T-helper 2 cell treated with Interferon-gamma antibody and Interleukin-4, amounts not matched to agents 5 μg/mL and 100 μg/mL, for 36 hours (primary cell): ENCODE results near the gene MMP24OS.

ENCODE experiments used
- DNase-seq: peaks from one replicate; pipeline ENCODE4 v3.0.0; 2021; ENCODE audit warnings: low spot score
- H3K27ac Mint-ChIP-seq: one replicate; pipeline ENCODE4 v1.8.0; 2021; ENCODE audit warnings: mild to moderate bottlenecking, mixed read lengths
- H3K27me3 Mint-ChIP-seq: one replicate; pipeline ENCODE4 v1.8.0; 2021; ENCODE audit warnings: low read depth, mixed read lengths
- H3K36me3 Mint-ChIP-seq: one replicate; pipeline ENCODE4 v1.8.0; 2021; ENCODE audit warnings: low read depth, mixed read lengths
- H3K4me1 Mint-ChIP-seq: one replicate; pipeline ENCODE4 v1.8.0; 2021; ENCODE audit warnings: low read depth, mixed read lengths
- H3K4me3 Mint-ChIP-seq: one replicate; pipeline ENCODE4 v1.8.0; 2022; ENCODE audit warnings: mild to moderate bottlenecking, moderate library complexity, mixed read lengths
- H3K9me3 Mint-ChIP-seq: one replicate; pipeline ENCODE4 v1.8.0; 2021; ENCODE audit warnings: mixed read lengths

Gene MMP24OS

DNA sequence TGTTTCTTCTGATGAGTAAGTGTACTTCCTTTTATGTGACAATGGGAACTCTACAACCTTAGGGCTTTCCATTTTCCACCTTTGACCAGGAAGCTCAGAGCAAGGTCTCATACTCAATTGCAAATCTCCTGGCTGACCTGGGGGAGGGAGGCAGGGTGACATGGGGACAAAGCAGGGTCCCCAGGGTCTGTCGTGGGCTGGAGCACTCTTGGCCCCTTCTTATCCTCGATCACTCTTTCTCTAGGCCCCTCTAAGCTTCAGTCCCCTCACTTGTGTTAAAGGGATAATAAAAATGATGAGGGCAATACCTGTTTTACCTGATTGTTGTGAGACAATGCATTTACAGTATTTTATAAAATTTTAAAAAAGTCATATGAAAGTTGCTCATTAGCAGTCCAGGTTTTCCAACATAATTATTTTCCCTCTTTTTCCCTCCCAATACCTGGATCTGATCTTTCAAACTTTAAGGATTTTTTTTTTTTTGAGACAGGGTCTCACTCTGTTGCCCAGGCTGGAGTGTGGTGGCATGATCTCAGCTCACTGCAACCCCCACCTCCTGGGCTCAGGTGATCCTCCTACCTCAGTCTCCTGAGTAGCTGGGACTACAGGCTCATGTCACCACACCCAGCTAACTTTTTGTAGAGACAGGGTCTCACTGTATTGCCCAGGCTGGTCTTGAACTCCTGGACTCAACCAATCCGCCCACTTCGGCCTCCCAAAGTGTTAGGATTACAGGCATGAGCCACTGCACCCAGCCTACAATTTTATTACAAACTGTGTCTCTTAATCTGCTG lies 22.7 kb upstream of the MMP24OS start:
- no peak overlapping the region for H3K27ac Mint-ChIP-seq
- no peaks in the 10 kb centered on the region for H3K9me3 Mint-ChIP-seq
- peaks cover 15% of the 10 kb centered on the region for H3K4me1 Mint-ChIP-seq
- no peak overlapping the region for H3K4me3 Mint-ChIP-seq
- DNase-seq: no peak
- no peaks in the 10 kb centered on the region for H3K36me3 Mint-ChIP-seq
- no peaks in the 10 kb centered on the region for H3K27me3 Mint-ChIP-seq

DNA sequence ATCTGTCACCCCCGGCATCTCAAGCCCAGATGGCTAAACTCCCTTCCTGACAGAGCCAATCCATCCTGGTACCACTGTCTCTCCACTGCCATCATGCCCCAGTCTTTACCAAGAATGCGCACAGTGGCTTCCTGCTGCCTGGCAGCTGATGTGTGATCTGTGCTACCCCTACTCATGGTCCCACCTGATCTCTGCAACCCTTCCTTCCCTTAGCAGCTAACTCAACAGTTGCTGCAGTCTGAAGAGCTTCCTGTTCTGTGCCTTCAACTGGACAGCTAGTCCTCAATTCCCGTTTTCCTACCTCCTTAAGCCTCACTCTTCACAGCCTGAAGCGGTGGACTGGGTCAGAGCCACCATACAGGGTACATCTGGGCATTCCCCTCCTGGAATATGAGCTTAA lies 21.9 kb upstream of the MMP24OS start:
- no peaks in the 10 kb centered on the region for H3K36me3 Mint-ChIP-seq
- H3K4me1 Mint-ChIP-seq: peaks cover 8% of the 10 kb centered on the region
- H3K4me3 Mint-ChIP-seq: no peak overlapping the region
- no peaks in the 10 kb centered on the region for H3K9me3 Mint-ChIP-seq
- DNase-seq: no peak
- H3K27me3 Mint-ChIP-seq: no peaks in the 10 kb centered on the region
- H3K27ac Mint-ChIP-seq: no peak overlapping the region

DNA sequence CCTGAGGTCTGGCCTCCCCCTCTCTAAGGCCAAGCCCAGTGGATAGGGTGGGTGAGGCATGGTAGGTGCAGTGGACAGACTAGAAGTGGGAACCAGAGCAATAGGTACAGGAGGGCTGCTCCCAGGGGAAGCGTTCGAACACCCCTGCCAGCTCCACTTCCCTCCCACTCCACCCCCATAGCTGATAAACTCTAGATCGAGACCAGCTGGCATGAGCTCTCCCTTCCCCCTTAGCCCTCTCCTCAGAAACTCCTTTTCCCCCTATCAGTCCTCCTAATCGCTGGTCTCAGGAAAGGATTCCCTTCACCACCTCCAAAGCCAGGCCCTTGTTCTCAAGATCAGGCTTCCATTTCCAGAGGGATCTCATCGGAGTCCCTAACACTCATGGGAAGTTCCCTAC lies 20.3 kb upstream of the MMP24OS start:
- H3K27ac Mint-ChIP-seq: no peak overlapping the region
- no peaks in the 10 kb centered on the region for H3K4me1 Mint-ChIP-seq
- H3K27me3 Mint-ChIP-seq: no peaks in the 10 kb centered on the region
- no peaks in the 10 kb centered on the region for H3K9me3 Mint-ChIP-seq
- H3K36me3 Mint-ChIP-seq: no peaks in the 10 kb centered on the region
- DNase-seq: no peak
- no peak overlapping the region for H3K4me3 Mint-ChIP-seq

DNA sequence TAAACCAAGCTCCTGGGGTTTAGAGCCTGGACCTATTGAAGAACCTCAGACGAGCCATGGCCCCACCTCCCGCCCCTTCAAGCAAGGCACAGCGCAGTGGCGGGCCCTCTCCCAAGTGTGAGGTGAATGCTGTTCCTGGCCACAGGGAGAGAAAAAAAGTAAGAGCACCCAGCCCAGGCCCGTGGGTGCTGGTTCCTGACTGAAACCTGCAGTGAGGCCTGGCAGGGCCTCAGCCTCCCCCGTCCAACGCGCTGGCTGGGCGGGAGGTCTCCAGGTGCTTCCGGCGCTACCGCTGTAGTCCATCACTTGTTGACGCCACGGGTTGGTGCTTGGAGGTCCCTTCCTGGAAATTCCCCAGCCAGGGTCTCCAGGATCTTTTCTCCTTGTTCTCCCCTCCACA lies 19.8 kb upstream of the MMP24OS start:
- H3K9me3 Mint-ChIP-seq: no peaks in the 10 kb centered on the region
- H3K36me3 Mint-ChIP-seq: no peaks in the 10 kb centered on the region
- H3K27ac Mint-ChIP-seq: no peak overlapping the region
- H3K4me3 Mint-ChIP-seq: no peak overlapping the region
- DNase-seq: no peak
- no peaks in the 10 kb centered on the region for H3K4me1 Mint-ChIP-seq
- no peaks in the 10 kb centered on the region for H3K27me3 Mint-ChIP-seq

DNA sequence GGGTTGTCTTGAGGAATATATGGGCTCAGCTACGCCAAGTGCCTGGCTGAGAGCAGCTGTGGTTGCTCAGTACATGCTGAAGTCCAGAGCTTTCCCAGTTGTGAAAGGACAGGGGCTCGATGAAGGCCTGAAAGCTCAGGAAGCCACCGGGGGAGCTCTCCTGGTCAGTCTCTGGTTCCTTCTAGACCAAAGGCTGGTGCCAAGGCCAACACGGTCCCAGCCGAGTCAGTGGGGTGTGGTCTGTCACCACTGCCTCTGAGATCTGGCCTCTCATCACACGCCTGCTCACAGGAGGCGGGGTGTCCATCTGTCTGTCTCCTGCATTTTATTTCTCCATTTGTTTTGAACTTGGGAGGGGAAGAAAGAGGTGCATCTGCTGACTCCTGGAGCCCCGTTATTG lies 19.2 kb upstream of the MMP24OS start:
- Mint-ChIP-seq H3K27me3 (no peaks in the 10 kb centered on the region), H3K4me1 (no peaks in the 10 kb centered on the region), H3K9me3 (no peaks in the 10 kb centered on the region), H3K27ac (no peak overlapping the region), H3K36me3 (no peaks in the 10 kb centered on the region), H3K4me3 (no peak overlapping the region)
- no peak for DNase-seq

DNA sequence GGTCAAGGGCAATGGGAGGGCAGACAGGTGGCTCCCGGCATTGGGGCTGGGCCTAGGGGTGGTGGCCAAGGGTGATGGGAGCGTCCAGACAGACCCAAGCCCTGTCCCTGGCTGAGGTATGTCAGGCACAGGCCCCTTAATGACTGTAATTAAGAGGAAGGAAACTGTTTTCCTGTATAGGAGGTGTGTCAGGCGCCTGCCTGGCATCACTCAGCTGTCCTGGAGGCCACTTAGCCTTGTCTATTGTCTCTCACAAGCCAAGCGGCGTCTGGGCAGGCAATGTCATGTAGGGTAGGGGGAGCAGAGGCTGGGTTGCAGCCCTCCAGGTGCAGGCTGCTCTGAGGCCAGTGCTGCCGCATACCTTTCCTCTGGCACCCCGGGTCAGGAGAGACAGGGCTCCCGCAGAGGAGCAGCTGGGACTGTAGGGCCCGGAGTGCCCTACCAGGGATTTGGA lies 18.2 kb upstream of the MMP24OS start:
- no peaks in the 10 kb centered on the region for H3K9me3 Mint-ChIP-seq
- no peak overlapping the region for H3K4me3 Mint-ChIP-seq
- no peak for DNase-seq
- H3K27ac Mint-ChIP-seq: no peak overlapping the region
- H3K27me3 Mint-ChIP-seq: no peaks in the 10 kb centered on the region
- H3K4me1 Mint-ChIP-seq: no peaks in the 10 kb centered on the region
- no peaks in the 10 kb centered on the region for H3K36me3 Mint-ChIP-seq

DNA sequence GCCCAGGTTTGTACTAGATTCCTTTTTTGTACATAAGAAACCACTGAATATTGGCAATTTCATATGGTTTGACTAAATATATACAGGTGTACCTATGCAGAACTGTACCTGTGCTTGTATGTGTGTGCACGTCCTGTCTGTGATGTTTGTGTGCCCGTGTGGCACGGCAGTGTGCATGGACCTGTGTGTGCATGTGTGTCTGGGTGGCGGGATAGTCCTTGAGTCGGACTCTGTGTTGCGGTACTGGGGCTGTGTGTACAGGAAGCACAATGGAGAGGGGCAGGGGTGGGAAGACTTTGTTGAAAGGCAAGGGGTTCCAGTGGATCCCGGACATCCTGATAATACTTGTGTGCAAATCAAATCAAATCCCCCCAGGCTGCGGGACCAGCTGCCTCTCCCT lies 17.8 kb upstream of the MMP24OS start:
- no peak overlapping the region for H3K4me3 Mint-ChIP-seq
- DNase-seq: no peak
- H3K9me3 Mint-ChIP-seq: no peaks in the 10 kb centered on the region
- no peaks in the 10 kb centered on the region for H3K36me3 Mint-ChIP-seq
- no peak overlapping the region for H3K27ac Mint-ChIP-seq
- H3K27me3 Mint-ChIP-seq: no peaks in the 10 kb centered on the region
- H3K4me1 Mint-ChIP-seq: no peaks in the 10 kb centered on the region

DNA sequence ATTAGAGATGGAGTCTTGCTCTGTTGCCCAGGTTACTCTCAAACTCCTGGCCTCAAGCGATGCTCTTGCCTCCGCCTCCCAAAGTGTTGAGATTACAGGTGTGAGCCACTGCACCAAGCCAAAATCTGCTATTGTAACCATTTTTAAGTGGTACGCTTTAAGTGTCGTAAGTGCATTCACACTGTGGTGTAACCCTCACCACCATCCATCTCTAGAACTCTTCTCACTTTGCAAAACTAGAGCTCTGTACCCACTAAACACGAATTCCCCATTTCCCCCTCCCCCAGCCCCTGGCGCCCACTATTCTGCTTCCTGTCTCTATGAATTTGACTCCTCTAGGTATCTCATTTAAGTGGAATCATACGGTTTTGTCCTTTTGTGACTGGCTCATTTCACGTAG lies 17.1 kb upstream of the MMP24OS start:
- no peaks in the 10 kb centered on the region for H3K36me3 Mint-ChIP-seq
- H3K4me3 Mint-ChIP-seq: no peak overlapping the region
- no peak for DNase-seq
- no peaks in the 10 kb centered on the region for H3K27me3 Mint-ChIP-seq
- no peaks in the 10 kb centered on the region for H3K9me3 Mint-ChIP-seq
- no peaks in the 10 kb centered on the region for H3K4me1 Mint-ChIP-seq
- no peak overlapping the region for H3K27ac Mint-ChIP-seq

DNA sequence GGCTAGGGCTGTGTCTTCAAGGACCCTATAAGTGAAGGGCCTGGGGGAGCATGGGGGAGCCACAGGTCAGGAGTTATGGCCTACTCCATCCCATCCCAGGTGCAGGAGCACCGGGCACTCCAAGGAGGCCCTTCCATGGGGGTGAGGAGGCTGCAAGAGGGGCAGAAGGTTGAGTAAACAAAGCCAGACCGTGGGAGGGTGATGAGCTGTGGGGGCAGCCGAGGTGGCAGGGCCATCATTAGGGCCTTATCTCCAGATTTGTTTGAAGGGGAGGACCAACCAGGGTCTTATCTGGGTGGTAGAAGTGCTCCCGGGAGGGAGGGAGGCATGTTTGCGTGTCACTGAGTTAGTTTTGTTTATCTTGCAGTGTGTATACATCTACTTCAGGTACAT lies 16.4 kb upstream of the MMP24OS start:
- H3K27ac Mint-ChIP-seq: no peak overlapping the region
- H3K4me3 Mint-ChIP-seq: no peak overlapping the region
- DNase-seq: no peak
- H3K4me1 Mint-ChIP-seq: no peaks in the 10 kb centered on the region
- no peaks in the 10 kb centered on the region for H3K36me3 Mint-ChIP-seq
- no peaks in the 10 kb centered on the region for H3K9me3 Mint-ChIP-seq
- H3K27me3 Mint-ChIP-seq: no peaks in the 10 kb centered on the region

DNA sequence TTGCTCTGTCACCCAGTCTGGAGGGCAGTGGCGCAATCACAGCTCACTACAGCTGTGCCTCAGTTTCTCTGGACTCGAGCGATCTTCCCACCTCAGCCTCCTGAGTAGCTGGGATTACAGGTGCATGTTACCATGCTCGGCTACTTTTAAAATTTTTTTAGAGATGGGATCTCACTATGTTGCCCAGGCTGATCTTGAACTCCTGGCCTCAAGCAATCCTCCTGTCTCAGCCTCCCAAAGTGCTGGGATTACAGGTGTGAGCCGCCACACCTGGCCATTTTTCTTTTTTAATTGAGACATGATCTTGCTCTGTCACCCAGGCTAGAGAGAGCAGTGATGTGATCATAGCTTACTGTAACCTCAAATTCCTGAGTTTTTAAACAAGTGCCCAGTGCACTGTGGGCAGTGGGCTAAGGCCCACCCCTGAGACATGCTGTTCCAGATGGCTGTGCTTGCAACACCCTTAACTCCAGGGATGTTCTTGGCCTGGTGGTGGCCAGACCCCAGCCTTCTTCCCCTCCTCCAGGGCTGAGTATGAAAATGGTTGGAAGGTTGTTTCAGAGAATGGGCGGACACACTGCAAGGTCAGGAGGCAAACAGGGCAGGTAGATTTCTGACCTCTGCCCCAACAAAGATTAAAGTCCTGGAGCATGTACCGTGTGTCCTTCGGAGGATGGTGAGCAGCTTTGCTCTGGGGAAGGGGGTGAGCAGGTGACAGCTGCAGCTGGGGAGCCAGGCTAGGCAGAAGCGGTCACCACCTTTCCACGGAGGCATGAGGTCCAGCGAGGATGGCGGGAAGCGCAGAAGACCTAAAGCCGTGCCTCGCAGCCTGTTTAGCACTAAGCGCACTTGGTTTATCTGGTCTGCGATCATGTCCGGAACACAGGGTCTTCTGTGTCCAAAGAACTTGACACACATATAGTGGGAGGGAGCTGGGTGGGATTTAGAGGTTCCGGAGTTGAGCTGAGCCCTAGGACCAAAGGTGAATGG lies 15.7 kb upstream of the MMP24OS start:
- H3K4me3 Mint-ChIP-seq: no peak overlapping the region
- no peaks in the 10 kb centered on the region for H3K36me3 Mint-ChIP-seq
- no peaks in the 10 kb centered on the region for H3K27me3 Mint-ChIP-seq
- no peak overlapping the region for H3K27ac Mint-ChIP-seq
- no peak for DNase-seq
- no peaks in the 10 kb centered on the region for H3K4me1 Mint-ChIP-seq
- no peaks in the 10 kb centered on the region for H3K9me3 Mint-ChIP-seq

DNA sequence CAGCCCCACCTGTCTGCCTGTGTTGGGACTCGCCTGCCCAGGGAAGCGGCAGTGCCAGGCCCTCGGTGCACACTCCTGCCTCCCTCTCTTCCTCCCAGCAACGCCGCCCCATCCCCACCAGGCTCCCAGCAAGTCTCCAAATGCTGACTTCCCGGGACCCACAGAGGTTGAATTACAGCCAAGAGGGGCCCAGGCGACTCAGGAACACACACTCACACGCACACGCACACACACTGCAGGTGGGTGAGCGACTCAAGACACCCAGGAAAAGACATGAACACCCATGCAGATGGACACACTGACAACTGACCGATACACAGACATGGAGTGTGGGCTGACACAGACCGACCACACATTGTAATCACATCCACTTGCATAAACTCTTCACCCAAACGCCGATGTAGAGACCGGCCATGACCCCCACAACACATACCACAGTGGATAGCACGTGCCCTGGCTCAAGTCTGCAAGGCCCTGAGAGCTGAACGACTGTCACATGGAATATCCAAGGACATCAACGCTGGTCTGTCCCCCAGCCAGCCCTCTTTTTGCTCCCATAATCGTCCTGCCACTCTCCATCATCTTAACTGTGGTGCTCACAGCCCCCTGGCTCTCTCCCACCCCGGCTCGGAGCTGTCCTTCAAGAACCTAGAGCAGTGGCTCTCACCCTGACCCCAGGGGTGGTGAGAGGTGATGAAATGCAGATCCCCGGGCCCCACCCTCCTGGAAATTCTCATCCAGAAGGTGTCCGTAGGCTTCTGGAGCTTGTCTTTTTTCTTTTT lies 14.8 kb upstream of the MMP24OS start:
- H3K4me1 Mint-ChIP-seq: no peaks in the 10 kb centered on the region
- no peaks in the 10 kb centered on the region for H3K27me3 Mint-ChIP-seq
- no peak overlapping the region for H3K27ac Mint-ChIP-seq
- H3K36me3 Mint-ChIP-seq: no peaks in the 10 kb centered on the region
- no peaks in the 10 kb centered on the region for H3K9me3 Mint-ChIP-seq
- no peak for DNase-seq
- no peak overlapping the region for H3K4me3 Mint-ChIP-seq

DNA sequence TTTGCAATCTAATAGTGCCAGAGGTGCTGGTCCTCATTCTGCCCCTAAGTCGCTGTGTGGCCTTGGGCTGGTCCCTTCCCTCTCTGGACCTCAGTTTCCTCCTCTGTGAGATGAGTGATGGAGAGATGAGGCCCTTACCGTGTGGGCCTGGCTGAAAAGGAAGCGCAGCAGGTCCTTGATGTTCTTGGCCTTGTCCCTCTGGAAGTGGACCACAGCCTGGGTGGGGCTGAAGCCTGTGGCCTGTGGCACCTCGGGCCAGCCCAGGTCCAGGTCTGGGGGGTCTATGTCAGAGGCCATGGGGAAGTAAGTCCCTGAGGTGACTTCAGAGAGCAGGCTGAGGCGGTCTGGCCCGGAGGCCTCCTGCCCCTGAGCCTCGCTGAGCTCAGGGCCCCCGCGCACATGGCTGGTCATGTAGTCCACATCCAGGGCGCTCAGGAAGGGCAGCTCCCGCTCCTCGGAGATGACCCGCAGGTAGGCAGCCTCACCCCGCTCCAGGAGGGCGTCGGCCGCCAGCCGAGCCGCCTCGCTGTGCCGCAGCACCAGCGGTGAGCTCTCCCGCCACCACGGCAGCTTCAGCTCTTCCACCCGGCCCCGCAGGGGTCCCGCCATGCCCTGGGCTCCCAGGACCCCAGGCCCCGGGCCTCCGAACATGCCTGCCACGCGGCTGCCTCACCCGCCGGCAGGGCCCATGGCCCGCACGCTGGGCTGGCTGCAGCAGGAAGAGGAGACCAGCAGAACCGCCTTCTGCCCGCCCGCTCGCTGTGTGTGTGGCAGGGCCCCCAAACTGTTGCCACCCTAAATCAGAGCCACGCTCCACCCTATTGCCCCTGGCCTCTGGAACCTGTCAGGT lies 14.0 kb upstream of the MMP24OS start, which contains the start of gene FAM83C:
FAM83C (minus strand) TSS at position 772 of the 850 bp plus-strand sequence; CDS start at position 651, 121 bp downstream.
- Mint-ChIP-seq H3K36me3 (no peaks in the 10 kb centered on the region), H3K27ac (no peak within 1 kb of the TSS), H3K4me3 (no peak within 1 kb of the TSS), H3K4me1 (no peaks in the 10 kb centered on the region), H3K9me3 (no peaks in the 10 kb centered on the region), H3K27me3 (no peaks in the 10 kb centered on the region)
- no peak for DNase-seq

DNA sequence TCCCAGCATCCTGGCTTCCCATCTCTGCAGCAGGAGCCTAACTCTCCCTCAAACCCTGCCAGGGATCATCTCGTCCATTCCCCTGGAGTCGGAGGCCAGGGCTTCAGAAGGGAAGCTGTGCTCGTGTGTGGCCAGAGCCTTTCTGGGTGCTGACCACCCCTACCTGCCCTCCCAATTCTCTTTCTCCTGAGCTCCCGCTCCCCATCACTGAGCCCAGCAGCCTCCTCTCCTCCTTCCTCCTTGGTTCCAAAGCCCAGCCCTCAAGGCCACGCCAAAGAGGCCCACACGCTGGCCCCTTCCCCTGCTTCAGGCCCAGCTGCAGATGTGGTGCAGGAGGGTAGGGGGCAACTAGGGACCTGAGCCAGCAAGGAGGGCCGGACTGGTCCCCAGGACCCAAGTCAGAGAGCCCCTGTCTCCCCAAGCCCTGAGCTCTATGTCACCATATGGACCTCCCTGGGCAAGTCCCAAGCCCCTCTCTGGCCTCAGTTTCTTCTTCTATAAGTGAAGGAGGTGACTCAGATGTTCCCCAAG lies 13.0 kb upstream of the MMP24OS start:
- Mint-ChIP-seq H3K27me3 (no peaks in the 10 kb centered on the region), H3K4me1 (peaks cover 2% of the 10 kb centered on the region), H3K4me3 (no peak overlapping the region), H3K9me3 (no peaks in the 10 kb centered on the region), H3K36me3 (no peaks in the 10 kb centered on the region), H3K27ac (no peak overlapping the region)
- DNase-seq: no peak
